HepG2 (cell line): ENCODE results near the gene FITM2. TPM values are rescaled to one million over a fixed set of nuclear protein-coding genes. Genes with fewer than 3 reads are reported as not detected.

Experiments used
- BCL6 ChIP-seq: IDR thresholded peaks from 2 replicates; pipeline ENCODE4 v1.6.1; 2016; ENCODE audit warnings: missing genetic modification reagents, missing compliant biosample characterization
- ELF1 ChIP-seq: sonication (generic); formaldehyde crosslinking; IDR thresholded peaks from 2 replicates; pipeline ENCODE4 v1.4.0; 2020; ENCODE audit warnings: missing genetic modification reagents
- ETS1 ChIP-seq: sonication (generic); formaldehyde crosslinking; IDR thresholded peaks from 2 replicates; pipeline ENCODE4 v1.4.0; 2020; ENCODE audit warnings: missing genetic modification reagents
- ETV5 ChIP-seq: IDR thresholded peaks from 2 replicates; pipeline ENCODE4 v1.6.1; 2018; ENCODE audit warnings: missing biosample characterization, missing genetic modification reagents, inconsistent platforms, borderline replicate concordance
- GATAD2A ChIP-seq: IDR thresholded peaks from 2 replicates; pipeline ENCODE4 v1.6.1; 2016
- IKZF5 ChIP-seq: IDR thresholded peaks from 2 replicates; pipeline ENCODE4 v1.6.1; 2018; ENCODE audit warnings: missing genetic modification reagents, mild to moderate bottlenecking, missing compliant biosample characterization
- KLF11 ChIP-seq: IDR thresholded peaks from 2 replicates; pipeline ENCODE4 v1.6.1; 2016; ENCODE audit warnings: missing compliant biosample characterization
- MYNN ChIP-seq: sonication (generic); formaldehyde crosslinking; IDR thresholded peaks from 2 replicates; pipeline ENCODE4 v1.4.0; 2020; ENCODE audit warnings: mild to moderate bottlenecking, low read depth, missing genetic modification reagents
- NFKB2 ChIP-seq: sonication (generic); formaldehyde crosslinking; IDR thresholded peaks from 2 replicates; pipeline ENCODE4 v1.4.0; 2020; ENCODE audit warnings: missing genetic modification reagents, borderline replicate concordance
- PITX1 ChIP-seq: sonication (generic); formaldehyde crosslinking; IDR thresholded peaks from 2 replicates; pipeline ENCODE4 v1.5.1; 2020; ENCODE audit warnings: mild to moderate bottlenecking, missing genetic modification reagents
- PLRG1 ChIP-seq: fragments of 450-650 bp; conservative IDR thresholded peaks from 2 replicates; pipeline ENCODE4 v1.6.1; 2016
- SNAI1 ChIP-seq: sonication (generic); formaldehyde crosslinking; IDR thresholded peaks from 2 replicates; pipeline ENCODE4 v1.5.0; 2020; ENCODE audit warnings: mild to moderate bottlenecking, missing genetic modification reagents, borderline replicate concordance
- SOX6 ChIP-seq, 2 experiments: fragments of 450-650 bp in 1 of 2; sonication (generic) in 1 of 2; formaldehyde crosslinking in 1 of 2; IDR thresholded peaks; 2 replicates each; pipeline versions ENCODE4 v1.4.0 to v1.6.1; 2017 to 2020; ENCODE audit warnings: antibody characterized with exemption in 1 of 2, mild to moderate bottlenecking in 1 of 2, missing genetic modification reagents in 1 of 2
- TEAD3 ChIP-seq: optimal IDR thresholded peaks from 2 replicates; pipeline ENCODE3; 2016; ENCODE audit warnings: borderline replicate concordance
- ZFAT ChIP-seq: sonication (generic); formaldehyde crosslinking; conservative IDR thresholded peaks from 2 replicates; pipeline ENCODE4 v1.8.1; 2023; ENCODE audit warnings: missing genetic modification reagents, inconsistent platforms
- ZMAT3 ChIP-seq: sonication (generic); formaldehyde crosslinking; conservative IDR thresholded peaks from 2 replicates; pipeline ENCODE4 v1.7.0; 2021; ENCODE audit warnings: missing genetic modification reagents
- ZNF224 ChIP-seq: sonication (generic); formaldehyde crosslinking; IDR thresholded peaks from 2 replicates; pipeline ENCODE4 v1.5.0; 2020; ENCODE audit warnings: mild to moderate bottlenecking, missing genetic modification reagents
- ZNF317 ChIP-seq: sonication (generic); formaldehyde crosslinking; IDR thresholded peaks from 2 replicates; pipeline ENCODE4 v1.5.0; 2020; ENCODE audit warnings: mild to moderate bottlenecking, missing genetic modification reagents
- ZNF335 ChIP-seq: sonication (generic); formaldehyde crosslinking; IDR thresholded peaks from 2 replicates; pipeline ENCODE4 v1.4.0; 2020; ENCODE audit warnings: missing genetic modification reagents
- ZNF430 ChIP-seq: sonication (generic); formaldehyde crosslinking; IDR thresholded peaks from 2 replicates; pipeline ENCODE4 v1.9.0; 2021; ENCODE audit warnings: mild to moderate bottlenecking, missing genetic modification reagents
- ZNF709 ChIP-seq: sonication (generic); formaldehyde crosslinking; IDR thresholded peaks from 2 replicates; pipeline ENCODE4 v1.5.0; 2020; ENCODE audit warnings: mild to moderate bottlenecking, missing genetic modification reagents
- polyA plus RNA-seq, 8 experiments: library from polyadenylated mRNA; depleted of rRNA in 3 of 8; stranded (reverse) in 7 of 8; unstranded in 1 of 8; fragments of >200 nt; fragmentation: Illumina TruSeq in 4 of 8; extraction: Trizol in 4 of 8; gene quantifications; 2 replicates each; pipeline versions ENCODE4 v1.2.1 to v1.2.3, GENCODE V29; 2011 to 2016; ENCODE audit warnings: low read depth in 4 of 8, missing spikeins in 1 of 8, mixed read lengths in 1 of 8; ENCODE audit not compliant: insufficient read depth in 1 of 8
- total RNA-seq, 5 experiments: library from RNA; depleted of rRNA; stranded (reverse); fragments of >200 nt; fragmentation: Illumina TruSeq; extraction: Trizol; gene quantifications; 2 replicates each; pipeline ENCODE4 v1.2.3, GENCODE V29; 2016; ENCODE audit warnings: low read depth in 1 of 5
- TF ChIP-seq, protein P1 (sequence below): sonication (generic); formaldehyde crosslinking; IDR thresholded peaks from 2 replicates; pipeline ENCODE4 v1.4.0; 2020; ENCODE audit warnings: missing genetic modification reagents, borderline replicate concordance
- TF ChIP-seq, protein P2 (sequence below): sonication (generic); formaldehyde crosslinking; IDR thresholded peaks from 2 replicates; pipeline ENCODE4 v1.4.0; 2020; ENCODE audit warnings: missing genetic modification reagents, borderline replicate concordance

FITM2 gene
- total and polyA plus RNA-seq, 2 of the 13 experiments (the other 11 are each of a cell fraction or from before 2014, with no cell fraction given): 9.6 to 24.5 TPM

DNA sequence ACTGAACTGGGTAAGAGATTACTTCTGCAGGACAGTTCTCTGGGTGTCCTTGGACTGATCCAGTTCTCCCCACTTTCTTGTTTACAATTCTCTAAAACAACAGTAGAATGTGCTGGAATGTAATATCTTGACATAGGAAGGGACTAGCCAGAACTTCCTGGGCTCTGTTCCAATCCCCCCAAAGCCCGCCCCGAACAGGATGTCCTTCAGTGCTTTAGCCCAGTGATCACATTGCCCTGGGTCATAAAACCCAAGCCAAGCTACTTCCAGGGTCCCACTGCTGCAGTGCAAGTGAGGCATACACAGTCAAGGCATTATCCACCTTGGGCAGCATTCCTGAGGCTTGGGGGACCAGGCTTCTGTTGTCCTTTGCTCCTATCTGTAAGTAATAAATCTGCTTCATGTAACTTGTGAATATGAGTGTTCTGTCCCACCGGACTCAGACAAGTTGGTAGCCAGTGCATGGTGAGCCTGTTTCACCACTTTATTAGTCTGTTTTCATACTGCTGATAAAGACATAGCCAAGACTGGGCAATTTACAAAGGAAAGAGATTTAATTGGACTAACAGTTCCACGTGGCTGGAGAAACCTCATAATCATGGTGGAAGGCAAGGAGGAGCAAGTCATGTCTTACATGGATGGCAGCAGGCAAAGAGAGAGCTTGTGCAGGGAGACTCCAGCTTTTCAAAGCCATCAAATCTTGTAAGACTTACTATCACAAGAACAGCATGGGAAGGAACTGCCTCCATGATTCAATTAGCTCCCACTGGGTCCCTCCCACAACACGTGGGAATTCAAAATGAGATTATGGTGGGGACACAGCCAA, 23.5 kb downstream of the FITM2 start (continued):
- TF ChIP-seq, protein P1, sequence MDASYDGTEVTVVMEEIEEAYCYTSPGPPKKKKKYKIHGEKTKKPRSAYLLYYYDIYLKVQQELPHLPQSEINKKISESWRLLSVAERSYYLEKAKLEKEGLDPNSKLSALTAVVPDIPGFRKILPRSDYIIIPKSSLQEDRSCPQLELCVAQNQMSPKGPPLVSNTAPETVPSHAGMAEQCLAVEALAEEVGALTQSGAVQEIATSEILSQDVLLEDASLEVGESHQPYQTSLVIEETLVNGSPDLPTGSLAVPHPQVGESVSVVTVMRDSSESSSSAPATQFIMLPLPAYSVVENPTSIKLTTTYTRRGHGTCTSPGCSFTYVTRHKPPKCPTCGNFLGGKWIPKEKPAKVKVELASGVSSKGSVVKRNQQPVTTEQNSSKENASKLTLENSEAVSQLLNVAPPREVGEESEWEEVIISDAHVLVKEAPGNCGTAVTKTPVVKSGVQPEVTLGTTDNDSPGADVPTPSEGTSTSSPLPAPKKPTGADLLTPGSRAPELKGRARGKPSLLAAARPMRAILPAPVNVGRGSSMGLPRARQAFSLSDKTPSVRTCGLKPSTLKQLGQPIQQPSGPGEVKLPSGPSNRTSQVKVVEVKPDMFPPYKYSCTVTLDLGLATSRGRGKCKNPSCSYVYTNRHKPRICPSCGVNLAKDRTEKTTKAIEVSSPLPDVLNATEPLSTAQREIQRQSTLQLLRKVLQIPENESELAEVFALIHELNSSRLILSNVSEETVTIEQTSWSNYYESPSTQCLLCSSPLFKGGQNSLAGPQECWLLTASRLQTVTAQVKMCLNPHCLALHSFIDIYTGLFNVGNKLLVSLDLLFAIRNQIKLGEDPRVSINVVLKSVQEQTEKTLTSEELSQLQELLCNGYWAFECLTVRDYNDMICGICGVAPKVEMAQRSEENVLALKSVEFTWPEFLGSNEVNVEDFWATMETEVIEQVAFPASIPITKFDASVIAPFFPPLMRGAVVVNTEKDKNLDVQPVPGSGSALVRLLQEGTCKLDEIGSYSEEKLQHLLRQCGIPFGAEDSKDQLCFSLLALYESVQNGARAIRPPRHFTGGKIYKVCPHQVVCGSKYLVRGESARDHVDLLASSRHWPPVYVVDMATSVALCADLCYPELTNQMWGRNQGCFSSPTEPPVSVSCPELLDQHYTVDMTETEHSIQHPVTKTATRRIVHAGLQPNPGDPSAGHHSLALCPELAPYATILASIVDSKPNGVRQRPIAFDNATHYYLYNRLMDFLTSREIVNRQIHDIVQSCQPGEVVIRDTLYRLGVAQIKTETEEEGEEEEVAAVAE (CRISPR knock-in tag): no peak
- TF ChIP-seq ZNF224 (peak; percentile 95; the same call in 1 of the 2 replicates), ZNF709 (CRISPR knock-in tag) (0 out of 2 replicates have a peak, but pooled peaks have one; percentile 42), IKZF5 (CRISPR knock-in tag) (no peak), PITX1 (CRISPR knock-in tag) (peak; percentile 54), ZFAT (no peak), ZNF317 (peak; percentile 36; the same call in 1 of the 2 replicates), PLRG1 (no peak), ZMAT3 (no peak), MYNN (CRISPR knock-in tag) (no peak), ETV5 (CRISPR knock-in tag) (peak; percentile 72; the same call in 1 of the 2 replicates), ZNF430 (CRISPR knock-in tag) (peak; percentile 56; the same call in 1 of the 2 replicates), KLF11 (CRISPR knock-in tag) (no peak), BCL6 (CRISPR knock-in tag) (0 out of 2 replicates have a peak, but pooled peaks have one; percentile 8), GATAD2A (CRISPR knock-in tag) (peak; percentile 72), SNAI1 (no peak), ZNF335 (CRISPR knock-in tag) (no peak), TEAD3 (CRISPR knock-in tag) (peak; percentile 97), SOX6 (IDR thresholded peaks at IDR 0.05) (no peak), SOX6 (CRISPR knock-in tag; IDR thresholded peaks at IDR 0.05) (peak; percentile 74), NFKB2 (CRISPR knock-in tag) (no peak), ETS1 (no peak), ELF1 (CRISPR knock-in tag) (peak; percentile 48)
- TF ChIP-seq, protein P2, sequence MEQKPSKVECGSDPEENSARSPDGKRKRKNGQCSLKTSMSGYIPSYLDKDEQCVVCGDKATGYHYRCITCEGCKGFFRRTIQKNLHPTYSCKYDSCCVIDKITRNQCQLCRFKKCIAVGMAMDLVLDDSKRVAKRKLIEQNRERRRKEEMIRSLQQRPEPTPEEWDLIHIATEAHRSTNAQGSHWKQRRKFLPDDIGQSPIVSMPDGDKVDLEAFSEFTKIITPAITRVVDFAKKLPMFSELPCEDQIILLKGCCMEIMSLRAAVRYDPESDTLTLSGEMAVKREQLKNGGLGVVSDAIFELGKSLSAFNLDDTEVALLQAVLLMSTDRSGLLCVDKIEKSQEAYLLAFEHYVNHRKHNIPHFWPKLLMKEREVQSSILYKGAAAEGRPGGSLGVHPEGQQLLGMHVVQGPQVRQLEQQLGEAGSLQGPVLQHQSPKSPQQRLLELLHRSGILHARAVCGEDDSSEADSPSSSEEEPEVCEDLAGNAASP (CRISPR knock-in tag): 0 out of 2 replicates have a peak, but pooled peaks have one; percentile 47
